GM18861 (cell line): ENCODE results near the gene RAD52.

Experiments
- ATAC-seq: cut with Tn5 transposase; IDR thresholded peaks from one replicate; pipeline ENCODE4 v1.9.1; 2021; ENCODE audit not compliant: unreplicated experiment

RAD52 gene

DNA sequence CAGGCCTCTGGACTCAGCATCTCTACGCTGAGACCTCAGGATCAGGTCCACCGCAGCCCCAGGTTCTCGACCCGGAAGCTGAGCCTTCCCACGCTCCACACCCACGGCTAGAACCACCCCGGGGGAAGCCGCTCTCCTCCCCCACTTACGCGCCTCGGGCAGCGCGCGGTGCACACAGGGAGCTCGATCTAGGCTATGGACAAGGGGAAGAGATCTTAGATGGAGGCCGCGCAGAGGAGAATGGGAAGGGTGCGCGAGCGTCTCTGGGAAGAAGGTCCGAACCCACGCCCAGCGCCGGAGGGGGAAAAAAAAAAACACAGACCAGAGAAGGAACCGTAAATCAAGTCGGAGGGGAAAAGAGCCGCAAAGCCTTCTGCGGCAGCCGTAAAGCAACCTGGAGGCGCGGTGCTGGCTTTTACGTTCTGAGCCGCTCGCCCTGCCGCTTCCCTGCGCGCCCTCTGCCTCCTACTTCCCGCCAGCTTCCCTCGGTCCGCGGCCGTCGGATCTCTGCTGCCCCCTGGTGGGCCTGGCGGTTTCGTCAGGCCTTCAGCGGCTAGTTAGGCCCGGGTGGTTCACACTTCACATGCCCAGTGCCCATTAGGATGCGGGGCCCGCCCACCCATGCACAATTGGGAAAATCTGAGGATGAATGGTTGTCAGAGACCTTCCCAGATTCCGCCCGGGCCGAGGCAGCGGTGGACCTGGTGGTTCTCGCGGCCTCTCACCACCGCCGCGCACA lies at the start of gene RAD52:
TSS of gene RAD52 (minus strand) at position 242 of the 739 bp plus-strand sequence. CDS start 16,636 bp downstream, outside the sequence.
- peak; percentile 73 for ATAC-seq

DNA sequence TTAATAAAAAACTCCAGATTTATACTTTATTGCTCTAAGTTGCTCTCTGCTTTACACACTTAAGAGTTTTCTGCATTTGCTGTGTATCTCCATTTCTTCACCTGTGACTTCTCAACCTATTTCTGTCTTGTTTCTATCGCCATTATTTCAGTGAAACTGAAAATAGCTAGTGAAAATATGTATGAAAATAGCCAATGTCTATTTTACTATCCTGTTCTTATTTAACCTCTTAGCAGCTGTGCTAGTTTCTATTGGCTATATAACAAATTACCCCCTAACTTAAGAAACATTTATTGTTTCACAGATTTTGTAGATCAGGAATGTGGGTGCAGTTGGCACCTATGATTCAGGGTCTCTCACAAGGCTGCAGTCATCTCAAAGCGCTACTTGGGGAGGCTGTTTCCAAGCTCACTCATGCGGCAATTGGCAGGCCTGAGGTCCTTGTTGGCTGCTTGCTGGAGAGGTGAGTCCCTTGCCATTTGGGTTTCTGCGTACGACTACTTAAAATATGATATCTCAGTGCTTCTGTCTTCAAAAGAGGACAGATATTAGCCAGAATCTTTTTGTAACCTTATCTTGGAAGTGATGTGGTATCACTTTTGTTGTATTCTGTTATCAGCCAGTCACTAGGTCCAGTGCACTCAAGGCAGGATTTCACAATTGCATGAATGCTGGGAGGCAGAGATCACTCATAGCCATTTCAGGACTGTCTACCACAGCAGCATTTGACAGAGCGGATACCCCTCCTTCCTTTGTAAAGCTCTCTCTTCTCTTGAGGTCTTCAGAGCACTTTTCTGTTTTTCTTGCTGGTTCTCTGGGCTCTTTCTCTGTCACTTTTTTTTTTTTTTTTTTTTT lies 48.8 kb upstream of the RAD52 start:
- peak; percentile 67 for ATAC-seq

DNA sequence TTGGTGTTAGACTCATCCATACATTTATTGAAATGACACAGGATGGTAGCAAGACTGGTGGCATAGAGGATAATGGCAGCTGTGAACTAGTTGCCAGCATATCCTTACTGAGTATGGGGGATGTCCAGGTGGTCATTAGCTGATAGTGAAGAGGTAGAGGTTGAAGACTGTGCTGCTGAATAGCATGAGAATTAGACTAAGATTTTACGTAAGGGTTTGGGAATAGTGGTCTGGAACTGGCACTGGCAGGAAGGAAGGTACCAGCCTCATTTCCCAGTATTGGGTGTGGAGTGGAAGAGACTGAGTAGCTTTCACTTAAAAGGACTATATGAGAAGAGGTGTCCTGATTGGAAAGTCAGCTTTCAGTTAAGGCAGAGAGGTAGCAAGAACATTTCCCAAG lies 48.0 kb upstream of the RAD52 start:
- no peak for ATAC-seq

DNA sequence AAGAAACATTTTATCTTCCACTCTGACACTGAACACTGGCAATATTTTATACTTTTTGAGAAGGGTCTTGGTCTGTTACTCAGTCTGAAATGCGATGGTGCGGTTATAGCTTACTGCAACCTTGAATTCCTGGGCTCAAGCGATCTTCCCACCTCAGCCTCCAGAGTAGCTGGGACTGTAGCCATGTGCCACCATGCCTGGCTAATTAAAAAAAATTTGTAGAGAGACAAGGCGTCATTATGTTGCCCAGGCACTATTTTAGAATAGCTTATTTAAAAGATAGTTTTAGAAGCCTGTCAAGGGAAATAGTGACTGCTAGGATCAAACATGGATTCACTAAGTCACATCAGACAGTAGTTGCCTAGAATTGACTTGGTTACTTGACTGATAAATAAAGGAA lies 47.4 kb upstream of the RAD52 start:
- no peak for ATAC-seq

DNA sequence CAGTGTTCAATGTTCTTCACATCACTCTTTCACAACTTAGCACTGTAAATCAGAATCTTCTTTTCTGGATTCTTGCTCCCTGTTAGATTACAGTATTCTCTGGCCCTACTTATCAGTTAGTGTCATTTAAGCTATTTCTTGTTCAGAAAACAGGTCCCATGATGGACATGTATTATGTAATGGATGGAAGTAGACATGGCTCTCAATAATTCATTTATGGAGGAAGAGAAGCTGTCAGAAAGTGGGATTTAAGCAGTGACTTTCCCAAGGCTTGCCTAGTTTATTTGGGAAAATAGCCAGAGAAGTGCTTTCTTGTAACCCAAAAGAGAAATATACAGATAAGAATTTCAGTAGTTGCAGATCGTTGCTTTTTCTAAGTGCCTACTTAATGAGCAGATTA lies 43.2 kb upstream of the RAD52 start:
- ATAC-seq: no peak

DNA sequence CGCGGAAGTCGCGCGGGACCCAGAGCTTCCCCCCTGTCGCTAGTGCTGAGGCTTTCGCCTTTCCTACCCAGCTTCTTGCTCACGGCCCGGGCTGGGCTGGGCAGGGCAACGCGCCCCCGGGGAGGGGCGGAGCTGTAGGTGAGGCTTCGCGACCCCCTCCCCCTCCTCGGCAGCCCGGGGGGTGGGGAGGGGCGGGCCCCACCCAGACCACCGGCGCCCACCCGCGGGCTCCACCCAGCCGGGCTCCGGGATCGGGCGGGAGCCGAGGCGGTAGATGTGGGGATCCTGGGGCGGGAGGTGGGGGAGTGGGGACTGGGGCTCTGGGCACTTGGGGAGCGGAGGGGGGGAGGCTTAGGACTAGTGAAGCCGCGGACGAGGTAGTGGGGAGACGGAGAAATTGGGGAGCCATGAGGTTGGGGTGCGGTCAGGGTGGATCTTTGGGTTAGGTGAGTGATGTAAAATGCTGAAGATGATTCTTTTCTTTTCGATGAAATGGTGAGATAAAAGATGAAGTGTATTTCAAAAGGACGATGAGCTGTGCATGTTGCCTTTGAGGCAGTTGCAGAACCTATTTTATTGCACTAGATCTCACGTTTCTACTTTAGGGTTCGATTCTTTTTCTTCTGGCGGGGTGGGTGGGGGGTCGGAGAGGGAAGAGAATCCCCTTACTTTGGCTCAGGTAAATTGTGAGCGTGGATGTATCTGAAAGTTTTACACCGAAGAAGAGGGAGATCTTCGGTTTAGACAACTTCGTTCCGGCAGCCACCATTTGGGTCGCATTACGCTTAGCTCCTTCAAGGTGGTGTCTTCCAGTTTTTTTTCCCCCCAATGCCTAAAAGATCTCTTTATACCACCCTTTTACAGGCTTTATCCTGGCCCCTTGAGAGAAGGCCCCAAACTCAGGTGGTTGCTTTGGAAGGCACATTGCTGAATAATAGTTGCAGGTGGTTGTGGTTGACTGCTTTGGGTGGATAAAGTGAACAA lies 42.1 kb upstream of the RAD52 start:
- peak; percentile 25 for ATAC-seq

DNA sequence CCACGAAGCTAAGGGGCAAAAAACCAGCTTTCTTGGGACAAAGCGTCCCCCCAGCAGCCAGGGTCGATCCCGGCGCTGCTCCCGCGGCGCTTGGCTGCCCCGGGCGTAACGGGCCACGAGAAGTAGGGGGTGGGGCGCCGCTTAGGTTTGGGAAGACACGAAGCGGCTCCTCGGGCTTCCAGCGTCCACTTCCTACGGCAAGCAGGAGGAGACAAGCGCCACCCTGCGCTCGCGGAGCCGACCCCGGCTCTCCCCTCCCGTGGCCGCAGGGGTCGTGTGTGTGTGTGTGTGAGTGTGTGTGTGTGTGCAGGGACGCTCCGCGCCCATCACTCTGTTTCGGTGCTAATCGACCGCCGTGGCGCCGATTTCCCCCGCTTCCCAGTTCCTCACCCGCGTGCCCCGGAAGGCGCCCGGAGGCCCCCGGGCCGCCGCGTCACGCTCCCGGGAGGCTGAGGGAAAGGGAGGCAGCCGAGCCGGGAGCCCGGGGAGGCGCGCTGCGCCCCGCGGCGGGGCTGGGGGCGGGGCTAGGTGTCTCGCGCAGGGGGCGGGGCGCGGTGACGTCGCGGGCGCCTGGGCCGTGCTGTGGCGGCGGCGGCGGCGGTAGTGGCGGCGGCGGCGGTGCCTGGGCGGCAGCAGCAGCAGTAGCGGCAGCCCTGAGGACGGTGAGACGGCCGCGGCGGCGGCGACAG lies 41.3 kb upstream of the RAD52 start, which contains the start of gene ERC1:
TSS of gene ERC1 (plus strand) at position 563 of the 689 bp plus-strand sequence. CDS start 36,681 bp downstream, outside the sequence.
- peak; percentile 53 for ATAC-seq

DNA sequence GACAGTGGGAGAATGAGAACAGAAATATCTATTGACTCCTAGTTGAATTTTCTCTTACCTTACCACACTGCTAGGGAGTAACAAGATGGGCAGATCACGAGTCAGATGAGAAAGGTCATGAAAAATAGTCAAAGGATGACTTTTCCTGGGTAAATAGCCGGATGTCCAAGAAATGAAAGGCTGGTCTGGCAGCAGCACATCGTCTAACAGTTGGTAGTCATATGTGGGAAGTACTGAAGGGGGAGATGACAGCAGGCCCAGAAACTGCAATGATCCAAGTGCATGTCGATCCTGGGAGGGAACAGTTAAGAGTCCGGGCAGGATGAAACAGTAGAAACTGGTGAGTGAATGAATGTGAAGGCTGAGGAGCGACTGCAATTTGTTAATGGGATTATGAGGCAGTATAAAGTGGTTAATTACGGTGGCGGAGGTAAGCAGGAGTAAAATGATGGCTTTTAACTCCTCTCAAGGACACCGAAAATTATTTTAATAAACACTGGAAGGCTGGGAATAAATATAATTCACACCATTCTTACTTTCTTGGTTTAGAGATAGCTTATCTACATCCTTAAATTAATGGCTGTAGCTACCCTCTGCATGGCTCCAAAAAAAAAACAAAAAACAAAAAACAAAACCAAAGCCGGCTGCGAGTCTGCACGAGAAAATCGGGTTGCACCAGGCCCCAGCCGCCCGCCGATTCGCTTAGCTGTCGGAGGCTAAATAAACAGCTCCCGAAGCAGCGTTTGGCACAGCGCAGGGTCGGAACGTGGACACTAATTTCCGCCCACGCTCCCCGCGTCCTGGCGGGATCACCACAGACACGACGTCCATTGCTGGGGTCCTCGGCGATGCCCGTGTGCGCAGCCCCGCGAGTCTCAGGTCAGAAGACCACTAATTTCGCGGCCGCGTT lies 40.5 kb upstream of the RAD52 start:
- no peak for ATAC-seq

DNA sequence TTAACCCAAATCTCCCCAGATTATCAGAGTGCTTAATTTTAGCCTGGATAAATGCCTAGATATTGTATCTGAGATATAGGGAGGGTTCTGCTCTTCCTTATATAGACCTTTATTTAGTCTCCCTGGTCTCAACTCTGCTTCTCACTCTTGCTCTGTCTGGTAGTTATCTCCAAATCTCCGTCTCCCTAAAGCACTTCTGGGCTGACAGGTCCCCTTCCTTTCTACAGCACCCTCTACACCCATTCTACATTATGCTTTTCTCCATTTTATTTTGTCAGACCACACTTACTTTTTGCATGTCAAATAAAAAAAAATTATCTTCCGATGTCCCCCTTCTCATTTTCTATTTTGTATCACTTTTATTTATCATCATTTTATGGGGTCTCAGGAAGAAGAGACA lies 39.6 kb upstream of the RAD52 start:
- no peak for ATAC-seq

DNA sequence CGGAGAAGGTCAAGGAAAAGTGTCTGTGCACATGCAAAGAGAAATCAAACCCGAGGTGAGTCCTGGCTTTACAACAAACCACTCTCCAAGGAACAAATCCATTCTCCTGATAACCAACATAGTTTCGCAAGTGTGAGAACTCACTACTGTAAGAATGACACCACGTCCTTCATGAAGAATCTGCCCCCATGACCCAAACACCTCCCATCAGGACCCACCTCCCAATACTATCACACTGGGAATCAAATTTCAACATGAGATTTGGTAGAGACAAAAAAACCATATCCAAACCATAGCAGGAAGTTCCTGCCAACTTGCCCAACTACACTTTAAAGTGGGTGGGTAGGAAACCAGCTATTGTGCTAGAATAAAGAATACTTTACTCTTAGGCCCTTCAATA lies 39.2 kb upstream of the RAD52 start:
- no peak for ATAC-seq

DNA sequence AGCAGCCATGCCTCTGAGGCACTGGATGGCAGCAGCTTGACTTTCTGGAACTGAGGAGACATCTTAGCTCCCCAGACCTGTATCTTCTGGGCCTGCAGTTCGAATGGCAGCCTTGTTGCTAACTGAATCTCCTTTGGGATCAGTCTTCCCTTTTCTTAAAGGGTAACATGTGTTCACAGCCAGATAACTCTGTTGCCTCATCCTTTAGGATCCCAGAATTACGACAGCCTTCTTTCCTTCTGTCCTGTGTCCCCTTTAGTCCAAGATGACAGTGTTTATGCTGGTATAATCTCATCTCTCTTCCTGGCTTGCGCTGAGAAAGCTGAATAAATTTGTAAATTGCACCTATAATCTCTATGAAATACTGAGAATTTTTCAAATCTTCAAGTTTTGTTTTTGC lies 32.5 kb upstream of the RAD52 start:
- no peak for ATAC-seq

DNA sequence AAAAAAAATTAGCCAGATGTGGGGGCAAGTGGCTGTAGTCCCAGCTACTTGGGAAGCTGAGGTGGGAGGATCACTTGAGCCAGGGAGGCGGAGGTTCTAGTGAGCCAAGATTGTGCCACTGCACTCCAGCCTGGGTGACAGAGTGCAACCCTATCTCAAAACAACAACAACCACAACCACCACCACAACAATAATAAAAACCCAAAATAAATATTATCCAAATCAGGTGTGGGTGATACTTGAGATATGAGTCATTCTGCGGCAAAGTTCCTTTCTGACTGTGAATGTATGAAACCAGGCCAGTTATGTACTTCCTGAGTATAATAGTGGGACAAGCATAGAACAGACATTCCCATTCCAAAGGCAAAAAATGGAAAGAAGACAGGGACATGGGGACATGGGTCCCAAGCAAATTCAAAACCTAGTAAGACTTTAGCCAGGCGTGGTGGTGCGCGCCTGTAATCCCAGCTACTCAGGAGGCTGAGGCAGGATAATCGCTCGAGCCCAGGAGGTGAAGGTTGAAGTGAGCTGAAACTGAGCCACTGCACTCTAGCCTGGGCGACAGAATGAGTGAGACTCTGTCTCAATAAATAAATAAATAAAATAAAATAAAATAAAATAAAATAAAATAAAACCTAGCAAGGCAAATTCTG lies 31.8 kb upstream of the RAD52 start:
- peak; percentile 43 for ATAC-seq

DNA sequence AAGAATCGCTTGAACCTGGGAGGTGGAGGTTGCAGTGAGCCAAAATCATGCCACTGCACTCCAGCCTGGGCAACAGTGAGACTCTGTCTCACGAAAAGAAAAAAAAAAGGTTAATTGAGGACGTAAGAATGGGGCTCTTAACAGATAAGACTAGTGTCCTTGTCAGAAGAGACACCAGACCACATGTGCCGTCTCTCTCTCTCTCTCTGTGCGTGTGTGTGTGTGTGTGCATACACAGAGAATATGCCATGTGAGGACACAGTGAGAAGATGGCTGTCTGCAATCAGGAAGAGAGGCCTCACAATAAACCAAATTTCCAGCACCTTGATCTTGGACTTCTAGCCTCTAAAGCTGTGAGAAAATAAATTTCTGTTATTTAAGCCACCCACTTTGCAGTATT lies 29.9 kb upstream of the RAD52 start:
- no peak for ATAC-seq

DNA sequence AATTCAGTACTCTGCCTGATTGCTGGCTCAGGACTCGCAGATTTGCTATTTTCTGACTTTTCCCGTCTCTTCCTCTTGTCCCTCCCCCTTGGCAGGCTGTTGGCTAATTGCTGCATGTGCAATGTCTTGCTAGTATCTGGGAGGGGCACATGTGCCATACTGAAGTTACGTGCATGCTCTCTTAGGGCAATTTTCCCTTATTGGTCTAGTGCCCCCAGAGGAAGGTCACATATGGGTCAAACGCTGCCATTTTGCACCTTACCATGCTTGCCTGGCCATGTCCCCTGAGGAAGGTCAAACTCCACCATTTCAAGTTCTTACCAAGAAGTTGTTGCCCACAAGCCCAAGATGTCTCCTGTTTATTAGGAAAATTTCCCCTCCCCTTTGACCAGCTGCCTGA lies 27.7 kb upstream of the RAD52 start:
- ATAC-seq: no peak

DNA sequence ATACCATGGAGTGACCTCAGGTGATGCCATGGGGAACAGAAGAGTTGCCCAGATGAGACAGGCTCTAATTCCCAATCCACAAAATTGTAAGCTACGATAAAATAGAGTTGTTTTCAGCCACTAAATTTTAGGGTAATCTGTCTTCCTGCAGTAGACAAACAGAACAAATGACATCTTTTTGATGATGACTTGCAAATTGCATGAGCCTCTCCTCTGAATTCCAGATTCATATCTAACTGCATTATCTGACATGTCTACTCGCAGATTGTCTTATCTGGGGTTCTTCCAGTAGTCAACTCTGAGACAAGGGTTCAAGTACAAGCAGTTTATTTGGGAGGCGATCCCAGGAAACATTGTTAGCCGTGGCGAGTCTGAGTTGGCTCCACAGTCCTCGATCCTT lies 27.1 kb upstream of the RAD52 start:
- ATAC-seq: no peak

DNA sequence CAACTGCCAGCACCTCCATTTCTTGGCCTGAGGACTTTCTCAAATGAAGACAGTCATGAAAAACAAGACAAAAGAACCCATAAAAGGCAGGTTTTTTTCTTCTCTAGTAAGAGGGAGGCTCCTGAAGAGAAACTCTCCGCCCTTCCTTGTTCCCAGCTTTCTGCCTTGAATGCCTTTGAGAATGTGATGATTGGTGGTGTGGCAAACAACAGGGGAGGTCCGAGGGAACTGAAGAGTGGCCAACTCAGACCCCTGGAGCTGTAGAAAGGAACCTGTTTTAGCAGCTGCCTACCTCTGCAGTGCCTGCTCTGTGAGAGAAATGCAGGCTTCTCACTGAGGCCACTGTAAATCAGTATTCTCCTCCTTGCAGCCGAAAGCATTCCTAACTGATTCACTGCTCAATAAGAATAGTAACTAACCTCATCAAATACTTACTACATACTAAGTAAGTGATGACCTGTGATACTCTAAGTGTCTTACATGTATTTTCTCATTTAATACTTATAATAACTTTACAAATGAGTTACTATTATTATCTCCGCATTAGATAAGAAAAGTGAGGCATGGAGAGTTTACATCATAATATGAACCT lies 24.9 kb upstream of the RAD52 start:
- no peak for ATAC-seq

DNA sequence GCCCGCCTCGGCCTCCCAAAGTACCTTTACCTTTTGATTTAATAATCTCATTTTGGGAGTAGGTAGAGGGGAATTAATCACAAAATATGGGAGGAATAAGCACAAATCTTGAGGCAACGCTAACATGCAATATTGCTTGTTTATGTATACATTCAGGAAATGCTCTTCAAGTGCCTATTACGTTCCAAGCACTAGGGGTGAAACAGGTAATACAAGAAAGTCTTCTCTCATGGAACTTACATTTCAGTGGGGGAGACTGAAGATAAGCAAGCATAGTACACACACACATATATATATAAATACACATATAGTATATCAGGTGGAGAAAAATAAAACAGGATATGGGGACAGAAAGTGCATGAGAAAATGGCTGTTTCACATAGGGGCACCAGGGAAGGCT lies 22.5 kb upstream of the RAD52 start:
- no peak for ATAC-seq

DNA sequence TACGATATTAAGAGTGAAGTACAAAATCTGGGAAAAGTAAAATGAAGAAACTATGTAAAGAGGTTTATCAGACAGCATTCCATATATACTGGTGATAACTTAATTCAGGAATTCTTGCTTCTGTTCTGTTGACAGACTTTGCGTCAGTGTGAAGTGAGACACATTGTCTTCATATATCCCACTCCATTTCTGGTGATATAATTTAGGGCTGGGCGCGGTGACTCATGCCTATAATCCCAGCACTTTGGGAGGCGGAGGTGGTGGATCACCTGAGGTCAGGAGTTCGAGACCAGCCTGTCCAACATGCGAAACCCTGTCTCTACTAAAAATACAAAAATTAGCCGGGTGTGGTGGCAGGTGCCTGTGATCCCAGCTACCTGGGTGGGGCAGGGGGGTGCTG lies 20.3 kb upstream of the RAD52 start:
- no peak for ATAC-seq

DNA sequence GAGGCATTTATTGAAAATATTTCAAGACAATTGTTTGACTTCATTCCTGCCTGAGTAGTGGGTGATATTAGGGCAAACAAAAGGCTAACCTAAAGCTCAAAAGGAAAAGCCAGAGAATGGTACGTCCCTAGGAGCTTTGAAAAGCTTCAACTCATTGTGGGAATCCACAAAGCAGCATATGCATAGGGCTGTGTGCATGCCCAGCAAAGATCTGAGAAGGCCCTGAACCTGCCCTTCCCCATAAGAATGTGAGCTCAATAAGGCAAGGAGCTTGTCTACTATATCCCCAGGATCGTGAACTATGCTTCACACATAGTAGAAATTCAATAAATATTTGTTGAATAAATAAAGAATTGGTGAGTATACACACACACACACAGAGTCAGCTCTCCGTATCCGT lies 19.1 kb upstream of the RAD52 start:
- ATAC-seq: no peak
